ENCODE results near the gene AANAT.

Gene AANAT

DNA sequence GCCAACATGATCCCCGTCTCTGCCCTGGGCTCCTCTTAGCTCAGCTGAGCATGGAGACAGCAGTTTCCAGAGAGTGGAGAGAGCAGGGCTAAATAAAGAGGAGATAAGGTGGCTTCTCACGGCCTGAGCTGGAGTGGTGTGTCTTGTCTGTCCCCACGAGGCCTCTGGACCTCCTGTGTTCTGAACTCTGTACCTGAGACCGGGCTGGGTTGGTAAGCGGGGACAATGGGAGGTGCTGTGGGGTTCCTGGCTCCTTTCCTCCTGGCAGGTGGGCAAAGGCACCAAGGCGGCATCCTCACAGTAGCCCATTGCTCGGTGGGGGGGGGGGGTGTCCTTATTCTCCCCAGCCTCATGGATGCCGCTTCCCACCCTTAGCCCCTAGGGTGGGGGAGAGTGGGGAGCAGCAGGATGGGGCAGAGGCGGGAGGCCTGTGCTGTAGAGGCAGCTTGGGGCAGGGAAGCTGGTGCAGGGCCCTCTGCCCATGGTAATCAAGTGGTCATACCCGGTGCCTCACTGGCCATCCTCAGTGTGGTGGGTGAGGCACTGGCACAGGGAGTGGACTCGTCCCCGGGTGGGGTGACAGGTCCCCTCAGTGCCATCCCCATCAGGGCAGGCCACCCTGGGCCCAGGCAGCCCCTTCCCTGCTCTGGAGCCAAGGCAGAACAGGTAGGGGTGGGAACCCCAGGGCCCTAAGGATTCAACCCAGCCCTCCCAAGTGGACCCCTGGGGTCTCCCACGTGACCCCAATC, 2.8 kb downstream of the AANAT start:
- H3K27ac ChIP-seq: no peak overlapping the region
- TF ChIP-seq, protein P1, sequence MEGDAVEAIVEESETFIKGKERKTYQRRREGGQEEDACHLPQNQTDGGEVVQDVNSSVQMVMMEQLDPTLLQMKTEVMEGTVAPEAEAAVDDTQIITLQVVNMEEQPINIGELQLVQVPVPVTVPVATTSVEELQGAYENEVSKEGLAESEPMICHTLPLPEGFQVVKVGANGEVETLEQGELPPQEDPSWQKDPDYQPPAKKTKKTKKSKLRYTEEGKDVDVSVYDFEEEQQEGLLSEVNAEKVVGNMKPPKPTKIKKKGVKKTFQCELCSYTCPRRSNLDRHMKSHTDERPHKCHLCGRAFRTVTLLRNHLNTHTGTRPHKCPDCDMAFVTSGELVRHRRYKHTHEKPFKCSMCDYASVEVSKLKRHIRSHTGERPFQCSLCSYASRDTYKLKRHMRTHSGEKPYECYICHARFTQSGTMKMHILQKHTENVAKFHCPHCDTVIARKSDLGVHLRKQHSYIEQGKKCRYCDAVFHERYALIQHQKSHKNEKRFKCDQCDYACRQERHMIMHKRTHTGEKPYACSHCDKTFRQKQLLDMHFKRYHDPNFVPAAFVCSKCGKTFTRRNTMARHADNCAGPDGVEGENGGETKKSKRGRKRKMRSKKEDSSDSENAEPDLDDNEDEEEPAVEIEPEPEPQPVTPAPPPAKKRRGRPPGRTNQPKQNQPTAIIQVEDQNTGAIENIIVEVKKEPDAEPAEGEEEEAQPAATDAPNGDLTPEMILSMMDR (conservative IDR thresholded peaks at IDR 0.05): no peak

DNA sequence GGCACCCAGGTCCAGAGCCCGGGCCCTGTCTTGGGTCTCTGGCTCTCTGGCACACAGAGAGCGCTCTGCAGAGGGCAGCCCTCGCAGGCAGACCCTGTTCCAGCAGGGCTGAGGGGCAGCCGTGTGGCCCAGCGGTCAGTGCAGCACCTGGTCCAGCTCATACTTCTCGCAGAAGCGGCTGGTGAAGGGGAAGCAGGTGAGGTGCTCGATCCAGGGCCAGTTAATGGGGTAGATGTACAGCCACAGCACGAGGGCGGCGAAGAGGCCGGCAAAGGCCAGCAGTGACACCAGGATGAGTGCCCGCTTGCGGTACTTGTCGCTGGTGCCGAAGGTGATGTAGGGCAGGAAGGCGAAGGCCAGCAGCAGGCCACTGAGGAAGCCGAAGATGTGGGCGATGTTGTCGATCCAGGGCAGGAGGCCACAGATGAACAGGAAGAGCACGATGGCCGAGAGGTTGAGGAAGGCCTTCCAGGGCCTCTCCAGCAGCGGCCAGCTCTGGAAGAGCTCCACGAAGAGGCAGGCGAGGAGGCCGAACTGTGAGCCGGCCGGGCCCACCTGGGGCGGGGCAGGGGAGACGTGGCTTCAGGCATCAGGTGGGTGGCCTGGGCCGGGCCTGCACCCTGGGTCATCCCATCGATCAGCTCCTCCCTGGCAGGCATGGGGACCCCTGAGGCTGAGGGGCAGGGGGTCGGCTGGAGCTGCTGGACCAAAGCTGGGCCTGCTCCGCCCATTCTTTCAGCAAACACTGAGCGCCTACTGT, 4.3 kb downstream of the AANAT start:
- H3K27ac ChIP-seq: no peak overlapping the region
- TF ChIP-seq, protein P1 (conservative IDR thresholded peaks at IDR 0.05): no peak

DNA sequence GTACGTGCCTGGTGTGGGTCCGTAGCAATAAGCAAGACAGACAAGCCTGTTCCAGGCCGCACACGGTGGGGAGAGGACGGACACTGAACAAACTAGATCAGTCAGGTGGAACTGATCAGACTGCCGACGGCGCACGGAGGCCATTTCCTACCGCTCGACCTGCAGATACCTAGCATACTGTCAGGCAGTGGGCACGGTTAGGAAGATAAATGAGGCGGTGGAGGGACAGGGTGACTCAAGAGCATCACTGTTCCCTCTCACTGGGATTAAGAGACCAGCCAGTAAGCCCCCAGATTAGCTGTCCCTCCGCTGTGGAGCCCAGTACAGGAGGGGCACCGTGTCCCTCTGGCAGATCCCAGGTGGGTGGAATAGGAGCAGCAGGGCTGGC, 4.8 kb downstream of the AANAT start:
- H3K27ac ChIP-seq: no peak overlapping the region
- TF ChIP-seq, protein P1 (conservative IDR thresholded peaks at IDR 0.05): no peak

DNA sequence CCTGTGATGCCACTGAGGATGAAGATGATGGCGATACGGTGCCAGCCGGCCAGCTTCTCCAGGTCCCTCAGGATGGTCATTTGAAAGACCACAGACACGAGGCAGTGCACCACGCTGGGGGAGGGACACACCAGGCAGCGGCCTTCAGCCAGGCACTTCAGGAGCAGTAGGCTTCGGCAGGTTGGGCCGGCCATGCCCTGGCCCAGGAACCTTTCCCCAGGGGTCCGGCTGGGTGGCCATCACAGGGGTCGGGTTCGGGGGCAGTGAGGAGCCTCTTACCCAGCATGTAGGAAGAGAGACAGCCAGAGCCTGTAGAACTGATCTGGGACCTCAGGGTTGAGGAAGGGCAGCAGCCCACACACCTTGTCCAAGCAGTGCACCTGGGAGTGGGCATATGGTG, 5.3 kb downstream of the AANAT start:
- TF ChIP-seq, protein P1 (conservative IDR thresholded peaks at IDR 0.05): no peak

DNA sequence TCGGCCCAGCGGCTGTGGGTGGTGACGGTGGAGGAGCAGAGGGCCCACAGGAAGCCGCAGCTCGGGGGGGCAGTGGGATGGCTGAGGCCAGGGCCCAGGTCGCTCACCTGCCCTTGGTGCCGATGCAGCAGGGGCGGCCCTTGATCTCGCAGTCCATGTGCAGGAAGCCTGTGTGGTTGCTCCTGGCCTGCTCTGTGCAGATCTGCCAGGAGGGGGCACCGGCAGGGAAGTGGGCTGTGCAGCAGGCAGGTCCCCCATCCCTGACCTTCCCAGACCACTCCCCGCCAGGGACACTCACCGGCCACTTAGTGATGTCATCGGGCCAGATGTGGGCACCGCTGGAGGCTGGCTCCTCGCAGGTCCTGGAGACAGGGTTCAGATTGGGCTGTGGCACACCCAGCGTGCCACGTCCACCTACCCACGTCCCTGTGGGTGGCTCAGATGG, 6.2 kb downstream of the AANAT start:
- H3K27ac ChIP-seq: no peak overlapping the region
- TF ChIP-seq, protein P1 (conservative IDR thresholded peaks at IDR 0.05): no peak; the same call in 1 of the 2 replicates

More for the DNA sequence above, 5.3 kb downstream of the AANAT start:
- no peak overlapping the region for H3K27ac ChIP-seq

DNA sequence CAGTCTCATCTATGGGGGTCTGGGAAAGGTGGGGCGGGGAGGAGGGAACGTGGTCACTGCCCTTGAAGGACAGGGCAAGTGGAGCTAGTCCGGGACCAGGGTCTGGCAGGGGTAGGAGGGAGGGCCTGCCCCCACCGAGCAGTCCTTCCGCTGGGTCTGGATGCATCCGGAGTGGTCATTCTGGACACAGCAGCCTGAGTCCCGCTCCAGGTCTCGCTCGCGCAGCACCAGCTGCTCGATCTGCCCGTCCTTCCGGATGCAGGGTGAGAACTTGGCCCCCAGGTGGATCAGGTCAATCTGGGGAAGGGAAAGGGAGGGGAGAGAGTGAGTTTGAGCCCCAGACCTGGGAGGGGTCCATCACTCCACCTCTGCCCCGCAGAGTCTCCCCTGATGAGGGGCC, 6.8 kb downstream of the AANAT start:
- TF ChIP-seq, protein P1 (conservative IDR thresholded peaks at IDR 0.05): no peak
- H3K27ac ChIP-seq: no peak overlapping the region

DNA sequence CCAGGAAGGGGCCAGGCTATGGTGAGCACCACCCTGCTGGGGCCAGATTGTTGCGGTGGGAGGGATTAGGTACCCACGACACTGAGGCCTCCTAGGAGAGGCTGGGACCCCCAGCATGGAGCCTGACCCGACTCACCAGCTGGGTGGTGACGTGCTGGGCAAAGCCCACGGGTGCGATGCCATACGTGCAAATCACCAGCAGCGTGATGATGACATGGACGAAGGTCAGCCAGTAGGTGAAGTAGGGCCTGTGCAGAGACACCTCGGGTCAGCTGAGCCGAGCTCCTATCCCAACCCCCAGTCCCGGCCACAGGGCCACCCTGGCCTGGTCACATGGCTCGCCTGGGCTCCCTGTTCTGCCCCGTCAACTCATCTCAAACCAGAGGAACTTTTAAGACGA, 7.5 kb downstream of the AANAT start:
- TF ChIP-seq, protein P1 (conservative IDR thresholded peaks at IDR 0.05): no peak
- H3K27ac ChIP-seq: no peak overlapping the region
